ENCODE data around the gene LDLRAD3.

The LDLRAD3 gene

GRCh38 chr11:35962369-35963138 is 18.7 kb downstream of the LDLRAD3 start:
- no peak for DNase-seq

DNA sequence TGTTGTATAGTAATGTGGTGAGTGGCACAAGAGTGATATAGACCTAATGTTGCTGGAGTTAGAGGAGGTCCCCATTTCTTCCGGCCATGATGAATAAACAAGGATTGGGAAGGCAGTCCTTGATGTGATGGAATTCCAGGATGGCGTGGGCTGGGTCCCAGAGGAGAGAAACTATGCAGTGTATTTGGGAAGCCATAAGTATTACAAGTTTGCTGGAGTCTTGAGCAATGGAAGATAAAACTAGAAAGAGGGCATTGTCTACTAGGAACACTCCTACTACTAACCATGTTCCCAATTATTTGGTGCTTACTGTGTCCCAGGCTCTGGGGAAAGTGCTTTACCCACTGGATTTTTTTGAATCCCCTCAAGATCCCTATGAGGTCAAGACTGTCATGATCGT is 20.0 kb downstream of the LDLRAD3 start:
- no peak for DNase-seq

- DNase-seq = no peak
Measured at GRCh38 chr11:35964841-35965240, 21.0 kb downstream of the LDLRAD3 start.

- DNase-seq = no peak
Measured at GRCh38 chr11:35967042-35967441, 23.2 kb downstream of the LDLRAD3 start.

- no peak for DNase-seq
Measured at GRCh38 chr11:35968386-35969088, 24.7 kb downstream of the LDLRAD3 start.

DNA sequence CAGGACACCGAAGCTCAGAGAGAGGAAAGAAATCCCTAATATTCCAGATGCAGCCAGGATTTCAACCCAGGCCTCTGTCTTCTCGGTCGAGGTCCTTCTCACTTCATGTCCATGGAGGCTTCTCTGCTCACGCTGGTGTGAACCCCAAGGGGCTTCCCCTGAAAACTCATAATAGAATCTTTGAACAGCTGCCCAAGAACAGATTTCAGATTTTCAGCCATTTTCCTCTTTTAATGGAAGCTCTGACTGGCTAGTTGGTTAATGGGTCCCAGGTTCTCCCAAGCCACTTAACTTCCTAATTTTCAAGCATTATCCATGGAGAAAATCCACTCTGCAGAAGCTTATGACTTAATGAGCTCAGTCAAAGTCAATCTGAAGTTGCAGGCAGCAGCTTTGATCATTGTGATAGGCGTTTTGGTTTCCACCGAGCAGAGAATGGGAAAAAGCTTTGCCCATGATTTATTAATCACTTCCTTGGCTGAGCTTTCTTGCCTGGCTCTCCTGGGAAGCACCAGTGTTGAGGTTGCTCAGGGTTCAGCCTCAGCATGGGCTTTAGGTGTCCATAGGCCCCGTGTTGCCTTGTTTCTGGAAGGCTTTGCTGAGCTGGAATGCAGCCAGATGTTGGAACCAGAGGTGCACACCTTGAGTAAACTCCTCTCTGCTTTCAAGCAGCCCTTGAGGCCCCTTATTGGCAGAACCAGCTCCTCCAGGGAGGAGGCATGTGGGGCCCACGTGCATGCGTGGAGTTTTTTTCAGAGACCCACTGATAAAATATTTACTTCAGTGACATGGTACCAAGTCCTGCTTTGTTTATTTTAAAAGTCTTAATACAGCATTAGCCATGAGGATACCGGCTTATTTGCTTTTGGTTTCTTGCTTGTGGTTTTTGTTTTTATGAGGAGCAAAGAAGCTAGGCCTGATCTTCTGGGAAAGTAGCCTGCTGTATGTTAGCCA is 25.5 kb downstream of the LDLRAD3 start:
- DNase-seq = no peak

DNA sequence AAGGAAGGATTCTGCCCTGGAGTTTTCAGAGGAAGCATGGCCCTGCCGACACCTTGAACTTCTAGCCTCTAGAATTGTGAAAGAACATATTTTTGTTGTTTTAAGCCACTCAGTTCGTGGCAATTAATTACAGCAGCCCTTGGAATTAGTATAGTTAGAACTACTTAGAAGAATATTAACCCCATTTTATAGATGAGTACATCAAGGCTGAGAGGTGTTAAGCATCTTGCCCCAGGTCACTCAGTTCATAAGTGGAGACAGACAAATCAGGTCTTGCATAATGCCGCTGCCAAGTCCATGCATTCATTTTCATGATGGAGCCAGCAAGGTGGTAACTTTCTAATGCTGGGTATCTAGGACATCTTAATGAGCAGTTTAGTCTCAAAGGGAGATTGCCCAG is 26.6 kb downstream of the LDLRAD3 start:
- no peak for DNase-seq

GRCh38 chr11:35971841-35972422 is 28.1 kb downstream of the LDLRAD3 start:
- no peak for DNase-seq

DNA sequence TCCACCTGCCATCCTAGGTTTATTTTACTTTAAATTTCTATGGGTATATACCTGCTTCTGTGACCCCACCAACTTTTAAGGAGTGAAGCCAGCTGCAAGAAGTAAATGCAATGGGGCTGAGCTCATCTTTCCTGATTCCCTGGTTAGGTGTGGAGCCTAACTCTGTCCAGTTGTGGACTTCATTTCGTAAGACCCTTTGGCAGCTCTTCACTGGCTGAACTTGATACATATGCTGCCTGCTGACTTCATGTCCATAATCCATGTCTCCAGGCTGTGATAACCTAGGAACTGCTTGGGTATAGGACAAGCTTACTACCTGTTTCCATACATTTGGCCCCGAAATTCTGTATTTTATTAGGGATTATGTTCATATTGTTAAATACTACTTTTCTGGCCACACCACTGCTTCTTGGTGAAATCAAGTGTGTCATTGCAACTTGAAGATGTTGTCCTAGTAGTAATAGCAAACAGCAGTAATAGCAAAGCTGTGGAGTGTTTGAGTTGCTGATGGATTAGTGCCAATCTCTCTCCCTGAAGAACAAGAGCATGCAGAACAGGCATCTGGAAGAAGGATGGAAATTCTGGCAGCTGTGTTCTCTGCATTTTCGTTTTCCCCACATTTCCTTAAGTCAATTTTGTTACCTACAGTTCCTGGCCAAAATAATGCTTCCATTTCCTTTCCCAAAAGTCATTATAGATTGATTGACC is 31.2 kb downstream of the LDLRAD3 start:
- DNase-seq = no peak

DNA sequence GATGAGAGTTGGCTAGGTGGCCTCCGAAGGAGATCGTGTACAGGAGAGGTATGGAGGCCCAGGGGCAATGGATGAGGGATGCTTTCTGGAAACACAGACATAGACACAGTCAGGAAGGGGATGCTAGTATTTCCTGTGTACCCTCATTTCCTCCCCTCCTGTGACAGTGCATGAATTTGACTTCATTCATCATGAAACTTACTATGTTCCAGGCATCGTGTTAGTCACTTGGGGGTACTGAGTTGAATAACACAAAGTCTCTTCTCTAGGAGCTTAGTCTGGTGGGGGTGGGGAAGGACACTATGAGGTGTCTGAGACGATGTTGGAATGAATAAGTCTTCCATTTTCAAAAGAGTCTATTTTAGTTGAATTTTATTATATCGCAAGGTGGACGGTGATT is 32.6 kb downstream of the LDLRAD3 start:
- DNase-seq = no peak

DNA sequence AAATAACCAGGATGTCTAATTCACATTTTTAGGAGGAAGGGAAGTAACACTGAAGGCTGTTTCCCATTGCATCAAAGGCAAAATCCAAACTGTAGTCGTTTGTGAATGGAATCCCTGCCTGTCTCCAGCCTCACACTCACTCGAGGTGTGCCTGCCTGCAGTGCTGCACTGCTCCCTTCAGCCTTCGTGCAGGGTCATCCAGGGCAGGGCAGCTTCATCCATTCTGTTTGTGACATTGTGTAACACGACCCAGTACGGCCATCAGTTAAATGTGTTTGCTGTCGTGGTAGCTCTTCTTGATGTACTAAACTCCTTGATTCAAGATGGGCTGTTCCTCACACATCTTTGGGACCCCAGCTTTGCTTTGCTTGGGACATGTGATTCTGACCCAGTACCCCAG is 34.3 kb downstream of the LDLRAD3 start:
- no peak for DNase-seq

- no peak for DNase-seq
Measured at GRCh38 chr11:35978891-35979290, 35.0 kb downstream of the LDLRAD3 start.

GRCh38 chr11:35980686-35981390 is 37.0 kb downstream of the LDLRAD3 start:
- DNase-seq = no peak

DNA sequence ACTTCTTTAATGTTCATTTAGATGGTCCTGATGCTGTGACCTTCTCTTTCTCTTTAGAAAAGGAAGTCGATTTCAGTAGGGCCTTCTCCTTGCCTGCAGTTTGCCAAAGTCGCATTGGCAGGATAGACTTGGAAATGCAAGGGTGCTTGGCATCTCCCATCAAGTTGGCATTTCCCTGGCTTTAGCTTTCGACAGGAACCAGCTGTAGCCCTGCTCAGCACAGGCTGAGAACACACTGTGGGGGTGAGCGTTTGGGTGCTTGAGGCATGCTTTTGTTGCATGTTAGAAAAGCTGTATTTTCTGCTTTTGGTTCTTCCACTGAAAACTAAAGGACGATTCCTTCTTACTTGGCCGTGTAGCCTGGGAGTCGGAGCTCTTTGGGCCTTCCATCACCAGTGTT is 37.7 kb downstream of the LDLRAD3 start:
- DNase-seq = no peak

GRCh38 chr11:35982061-35982460 is 38.2 kb downstream of the LDLRAD3 start:
- no peak for DNase-seq

DNA sequence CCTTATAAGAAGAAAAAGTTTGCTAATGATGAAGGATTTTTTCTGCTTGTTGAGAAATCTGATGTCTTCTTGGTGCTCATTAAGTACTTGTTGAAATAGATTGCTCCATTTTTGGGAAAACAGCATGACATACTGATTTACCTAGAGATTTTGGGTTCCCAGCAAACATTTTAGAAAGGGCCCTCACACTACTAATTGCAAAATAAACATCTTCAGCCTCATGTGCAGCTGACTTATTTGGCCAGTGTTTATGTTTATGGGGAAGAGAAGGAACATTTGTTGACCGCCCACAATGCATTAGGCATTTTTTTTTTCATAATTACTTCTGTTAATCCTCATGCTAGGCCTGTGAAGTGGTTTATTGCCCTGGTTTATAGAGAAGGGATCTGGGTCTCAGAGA is 40.1 kb downstream of the LDLRAD3 start:
- DNase-seq = no peak

DNA sequence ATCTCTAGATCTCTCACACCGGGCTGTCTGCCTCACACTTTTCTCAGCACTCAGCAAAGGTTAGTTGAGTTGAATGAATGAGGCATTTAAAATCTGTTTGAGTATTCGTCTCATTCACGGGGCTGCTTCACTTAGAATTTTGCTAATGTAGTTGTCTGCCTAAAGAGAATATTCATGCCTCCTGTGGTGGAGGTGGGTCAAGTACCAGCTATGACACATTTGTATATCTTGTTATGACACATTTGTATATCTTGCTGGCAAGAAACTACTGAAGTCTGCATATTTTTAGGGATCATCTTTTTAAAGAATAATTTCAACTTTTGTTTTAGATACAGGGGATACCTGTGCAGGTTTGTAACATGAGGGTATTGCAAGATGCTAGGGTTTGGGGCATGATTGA is 43.1 kb downstream of the LDLRAD3 start:
- no peak for DNase-seq

- no peak for DNase-seq
Measured at GRCh38 chr11:35990170-35990569, 46.3 kb downstream of the LDLRAD3 start.

GRCh38 chr11:35990816-35991215 is 47.0 kb downstream of the LDLRAD3 start:
- no peak for DNase-seq

DNA sequence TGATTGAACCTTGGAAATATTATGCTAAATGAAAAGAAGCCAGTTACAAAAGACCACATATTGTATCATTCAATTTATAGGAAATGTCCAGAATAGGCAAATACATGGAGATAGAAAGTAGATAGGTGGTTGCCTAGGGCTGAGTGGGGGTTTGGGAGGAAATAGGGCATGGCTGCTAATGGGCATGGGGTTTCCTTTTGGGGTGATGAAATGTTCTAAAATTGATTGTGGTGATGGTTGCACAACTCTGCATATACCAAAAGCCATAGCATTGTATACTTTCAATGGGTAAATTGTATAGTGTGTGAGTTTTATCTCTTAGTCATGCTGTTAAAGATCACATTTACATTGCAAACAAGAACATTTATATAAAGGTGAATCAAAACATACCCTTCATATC is 48.7 kb downstream of the LDLRAD3 start:
- no peak for DNase-seq

- no peak for DNase-seq
Measured at GRCh38 chr11:35994421-35994820, 50.6 kb downstream of the LDLRAD3 start.
